ENCODE measurements around the gene EXT2.
A peak's percentile ranks its signal among the peaks of the same experiment; 100 is the strongest.

EXT2 gene

DNA sequence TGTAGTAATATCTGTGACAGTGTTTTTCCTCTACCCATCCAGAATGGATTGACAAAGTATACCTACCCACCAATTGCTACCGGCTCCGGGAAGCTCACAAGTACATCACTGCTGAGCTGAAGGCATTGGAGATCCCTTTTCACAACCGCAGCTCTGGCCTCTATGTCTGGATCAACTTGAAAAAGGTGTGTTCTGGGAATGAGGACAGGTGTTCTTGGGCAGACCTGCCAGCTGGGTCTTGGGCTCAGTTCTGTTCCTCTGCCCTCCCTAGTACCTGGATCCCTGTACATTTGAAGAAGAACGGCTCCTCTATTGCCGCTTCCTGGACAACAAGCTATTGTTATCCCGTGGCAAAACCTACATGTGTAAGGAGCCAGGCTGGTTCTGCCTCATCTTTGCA is 37.2 kb upstream of the EXT2 start:
- Histone ChIP-seq H3K4me3 (no peak overlapping the region), H3K27ac (no peak overlapping the region)
- peak; percentile 26 for DNase-seq (ENCODE audit: low spot score)
- TF ChIP-seq, protein P1, sequence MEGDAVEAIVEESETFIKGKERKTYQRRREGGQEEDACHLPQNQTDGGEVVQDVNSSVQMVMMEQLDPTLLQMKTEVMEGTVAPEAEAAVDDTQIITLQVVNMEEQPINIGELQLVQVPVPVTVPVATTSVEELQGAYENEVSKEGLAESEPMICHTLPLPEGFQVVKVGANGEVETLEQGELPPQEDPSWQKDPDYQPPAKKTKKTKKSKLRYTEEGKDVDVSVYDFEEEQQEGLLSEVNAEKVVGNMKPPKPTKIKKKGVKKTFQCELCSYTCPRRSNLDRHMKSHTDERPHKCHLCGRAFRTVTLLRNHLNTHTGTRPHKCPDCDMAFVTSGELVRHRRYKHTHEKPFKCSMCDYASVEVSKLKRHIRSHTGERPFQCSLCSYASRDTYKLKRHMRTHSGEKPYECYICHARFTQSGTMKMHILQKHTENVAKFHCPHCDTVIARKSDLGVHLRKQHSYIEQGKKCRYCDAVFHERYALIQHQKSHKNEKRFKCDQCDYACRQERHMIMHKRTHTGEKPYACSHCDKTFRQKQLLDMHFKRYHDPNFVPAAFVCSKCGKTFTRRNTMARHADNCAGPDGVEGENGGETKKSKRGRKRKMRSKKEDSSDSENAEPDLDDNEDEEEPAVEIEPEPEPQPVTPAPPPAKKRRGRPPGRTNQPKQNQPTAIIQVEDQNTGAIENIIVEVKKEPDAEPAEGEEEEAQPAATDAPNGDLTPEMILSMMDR (IDR thresholded peaks at IDR 0.05): no peak

DNA sequence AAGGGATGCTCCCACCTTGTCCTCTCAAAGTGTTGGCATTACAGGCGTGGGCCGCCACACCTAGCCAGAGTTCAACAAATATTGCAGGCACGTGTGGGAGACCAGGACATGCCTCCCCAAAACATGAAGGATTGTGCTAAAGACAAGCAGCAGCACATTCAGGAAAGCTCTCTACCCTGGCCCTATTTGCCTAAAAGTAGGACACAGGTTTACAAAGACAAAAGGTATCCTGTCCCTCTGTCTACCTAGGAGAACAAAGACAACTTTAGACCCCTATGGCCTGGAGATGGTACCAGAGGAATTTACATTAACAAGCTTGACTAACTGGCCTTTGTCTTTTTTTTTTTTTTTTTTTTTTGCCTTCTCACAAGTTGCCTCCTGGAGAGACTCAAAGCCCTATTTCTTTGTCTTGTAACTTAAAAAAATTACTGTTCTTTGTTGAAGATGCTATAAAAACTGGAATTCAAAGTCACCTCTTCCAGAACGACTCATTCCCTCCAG is 30.3 kb upstream of the EXT2 start:
- Histone ChIP-seq H3K27ac (peak overlapping the region; percentile 85 to 93), H3K4me3 (no peak overlapping the region)
- TF ChIP-seq, protein P1 (IDR thresholded peaks at IDR 0.05): no peak
- DNase-seq (ENCODE audit: low spot score): peak; percentile 67

DNA sequence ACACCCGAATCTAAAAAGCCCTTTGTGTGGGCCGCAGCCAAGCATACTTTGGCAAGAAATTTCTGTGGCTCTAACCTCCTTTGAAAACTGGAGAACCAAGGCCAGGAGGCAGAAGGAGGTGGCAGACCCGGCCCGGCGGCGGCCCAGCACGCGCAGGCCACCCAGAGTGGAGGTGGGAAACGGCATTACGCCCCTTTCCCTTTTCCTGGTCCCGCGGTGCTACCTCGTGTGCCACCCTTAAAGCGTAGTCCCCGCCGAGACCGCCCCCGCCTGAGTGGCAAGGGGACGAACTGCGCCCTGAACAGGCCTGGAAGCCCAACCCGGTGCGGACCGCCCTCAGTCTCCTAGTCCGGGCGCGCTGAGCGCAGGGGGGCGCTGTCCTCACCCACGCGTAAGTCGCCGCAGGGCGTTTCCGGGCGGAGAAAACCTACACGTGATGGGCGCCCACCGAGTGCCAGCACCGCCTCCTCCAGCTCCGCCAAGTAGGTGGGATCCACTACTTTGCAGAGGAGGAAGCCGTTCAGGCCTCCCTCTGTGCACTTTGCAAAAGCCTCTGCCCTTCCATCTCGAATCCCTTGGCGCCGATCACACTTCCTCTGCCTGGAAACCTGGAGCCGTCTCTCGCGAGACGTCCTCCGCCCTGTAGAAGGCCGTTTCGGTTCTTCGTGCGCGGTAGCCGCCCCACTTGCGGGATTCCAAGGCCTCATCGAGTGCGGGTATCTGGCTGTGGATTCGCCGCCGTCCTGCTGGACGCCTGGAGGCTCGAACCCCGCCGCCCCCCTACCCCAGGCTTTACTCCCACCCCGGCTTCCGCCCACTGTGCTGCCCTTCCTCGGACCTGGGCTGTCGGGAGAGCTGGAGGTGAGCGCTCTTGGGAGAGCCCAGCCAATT is 29.4 kb upstream of the EXT2 start, which contains the start of gene ACCS:
TSS of gene ACCS (plus strand) at position 430 of the 891 bp plus-strand sequence. CDS start 1,358 bp downstream, outside the sequence.
- Histone ChIP-seq H3K27ac (peak within 1 kb of the TSS; percentile 85 to 93), H3K4me3 (peak within 1 kb of the TSS; percentile 80)
- peak; percentile 98 for DNase-seq (ENCODE audit: low spot score)
- TF ChIP-seq, protein P1 (IDR thresholded peaks at IDR 0.05): peak; percentile 72

DNA sequence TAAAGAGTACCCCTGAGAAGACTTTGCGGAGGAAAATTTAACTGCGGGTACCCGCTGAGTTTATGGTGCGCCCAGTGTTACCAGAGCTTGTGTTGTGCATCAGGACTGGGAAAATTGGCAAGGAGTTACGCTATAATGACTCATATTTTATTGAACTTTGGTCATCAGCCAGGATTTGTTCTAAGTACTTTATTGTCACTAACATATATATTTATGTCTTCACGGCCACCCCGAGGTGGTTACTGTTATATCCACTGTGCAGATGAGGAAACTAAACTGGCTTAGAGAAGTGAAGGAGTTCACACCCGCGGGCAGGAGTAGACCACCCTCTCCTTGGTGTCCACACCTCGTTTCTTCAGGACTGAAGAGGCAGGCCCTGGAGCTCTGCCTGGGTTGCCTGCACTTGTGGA is 28.7 kb upstream of the EXT2 start:
- peak overlapping the region; percentile 85 to 93 for H3K27ac ChIP-seq
- TF ChIP-seq, protein P1 (IDR thresholded peaks at IDR 0.05): no peak
- H3K4me3 ChIP-seq: peak overlapping the region; percentile 80
- DNase-seq (ENCODE audit: low spot score): no peak

DNA sequence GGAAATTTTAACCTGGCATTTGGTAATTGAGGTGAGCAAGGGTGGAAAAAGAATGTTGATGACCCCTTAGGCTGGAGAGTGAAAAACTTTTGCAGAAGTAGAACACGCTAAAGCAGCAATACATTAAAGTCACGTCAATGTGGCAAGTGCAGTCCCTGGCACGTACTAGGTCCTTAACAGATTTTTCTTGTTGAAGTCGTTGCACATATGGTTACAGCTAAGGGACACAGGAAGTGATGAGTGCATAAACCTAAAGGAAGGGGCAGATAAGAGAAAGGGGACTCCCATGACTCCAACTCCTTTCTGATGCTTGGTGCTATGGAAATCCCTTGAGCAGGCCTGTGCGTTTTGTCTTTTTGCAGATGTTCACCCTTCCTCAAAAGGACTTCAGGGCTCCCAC is 28.2 kb upstream of the EXT2 start:
- H3K4me3 ChIP-seq: peak overlapping the region; percentile 80
- TF ChIP-seq, protein P1 (IDR thresholded peaks at IDR 0.05): no peak
- no peak for DNase-seq (ENCODE audit: low spot score)
- no peak overlapping the region for H3K27ac ChIP-seq

DNA sequence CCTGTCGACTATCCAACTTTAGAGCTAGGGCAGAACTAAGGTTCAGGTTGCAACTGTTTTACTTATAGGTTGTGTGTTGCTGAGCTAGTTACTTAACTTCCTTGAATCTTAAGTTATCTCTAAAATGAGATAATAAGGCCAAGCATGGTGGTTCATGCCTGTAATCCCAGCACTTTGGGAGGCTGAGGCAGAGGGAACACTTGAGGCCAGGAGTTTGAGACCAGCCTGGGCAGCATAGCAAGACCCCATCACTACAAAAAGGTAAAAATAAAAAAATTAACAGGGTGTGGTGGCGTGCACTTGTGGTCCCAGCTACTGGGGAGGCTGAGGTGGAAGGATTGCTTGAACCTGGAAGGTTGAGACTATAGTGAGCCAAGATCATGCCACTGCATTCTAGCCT is 27.3 kb upstream of the EXT2 start:
- no peak for DNase-seq (ENCODE audit: low spot score)
- Histone ChIP-seq H3K4me3 (no peak overlapping the region), H3K27ac (no peak overlapping the region)
- TF ChIP-seq, protein P1 (IDR thresholded peaks at IDR 0.05): no peak

DNA sequence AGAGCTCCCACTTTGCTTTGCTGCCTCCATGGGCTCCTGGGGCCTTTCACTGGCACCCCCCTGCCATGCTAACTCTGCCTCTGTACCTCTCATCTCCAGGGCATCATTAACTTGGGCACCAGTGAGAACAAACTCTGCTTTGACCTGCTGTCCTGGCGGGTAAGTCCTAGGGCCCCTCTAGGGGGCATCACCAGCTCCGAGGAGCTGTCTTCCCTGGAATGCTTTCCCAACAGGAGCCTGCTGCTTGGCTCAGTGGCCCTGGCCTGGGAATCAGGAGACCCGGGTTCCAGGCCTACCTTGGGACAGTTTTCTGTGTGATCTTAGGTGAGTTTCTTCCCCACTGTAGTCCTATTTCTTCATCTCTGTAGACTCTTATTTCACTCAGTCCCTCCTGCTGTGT is 24.3 kb upstream of the EXT2 start:
- no peak for DNase-seq (ENCODE audit: low spot score)
- TF ChIP-seq, protein P1 (IDR thresholded peaks at IDR 0.05): no peak
- no peak overlapping the region for H3K4me3 ChIP-seq
- H3K27ac ChIP-seq: no peak overlapping the region

All from coronary artery (tissue), 2 donors.